NT2/D1 (cell line): ENCODE data around the gene CTNNA3.

ENCODE experiments used
- SUZ12 ChIP-seq: IDR thresholded peaks from 2 replicates; pipeline ENCODE4 v1.6.1; 2011; ENCODE audit not compliant: insufficient read length, insufficient read depth; ENCODE audit errors: extremely low read depth
- YY1 ChIP-seq: IDR thresholded peaks from 2 replicates; pipeline ENCODE4 v1.6.1; 2011; ENCODE audit not compliant: insufficient read length, insufficient read depth
- ZNF274 ChIP-seq: IDR thresholded peaks from 2 replicates; pipeline ENCODE4 v1.6.1; 2011; ENCODE audit warnings: mild to moderate bottlenecking, low read depth, low read length

- TF ChIP-seq ZNF274: no peak
- TF ChIP-seq YY1: no peak
- no peak for TF ChIP-seq SUZ12
Observed at GRCh38 chr10:67733511-67733910, 37.5 kb upstream of the CTNNA3 start.
